ENCODE measurements around the gene BCL7A. TPM values are rescaled to one million over a fixed set of nuclear protein-coding genes. Genes with fewer than 3 reads are reported as not detected.

BCL7A gene
- total and polyA plus RNA-seq, 4 donors = 3.5 to 8.3 (median 4.9) TPM

- TF ChIP-seq CTCF (IDR thresholded peaks at IDR 0.05; ENCODE audit: low read depth, low read length, missing input control) (no peak), ATF3 (IDR thresholded peaks at IDR 0.05) (peak; percentile 58), FOXA1 (IDR thresholded peaks at IDR 0.05) (peak; percentile 82), ZBTB33 (IDR thresholded peaks at IDR 0.05) (peak; percentile 38), YY1 (IDR thresholded peaks at IDR 0.05) (peak; percentile 64), RXRA (IDR thresholded peaks at IDR 0.05) (peak; percentile 98), RAD21 (IDR thresholded peaks at IDR 0.05) (peak; percentile 33 to 55), TAF1 (conservative IDR thresholded peaks at IDR 0.05) (no peak)
Measured at GRCh38 chr12:122051231-122051876, 29.7 kb downstream of the BCL7A start (continued).

- no peak for DNase-seq (ENCODE audit: low spot score)
- no peaks in the 10 kb centered on the region for H3K9me3 ChIP-seq (ENCODE audit: control insufficient read depth in 4 of 4, low read length in 3 of 4)
- H3K27me3 ChIP-seq (ENCODE audit: control insufficient read depth in 4 of 4, insufficient read depth in 4 of 4, low read length in 3 of 4) = no peaks in the 10 kb centered on the region
- WGBS = 31% methylated on average over 2 of the region's 2 CpGs
- no peak overlapping the region for H3K4me3 ChIP-seq (ENCODE audit: low read depth in 1 of 3, low read length in 3 of 3)
- H3K9ac ChIP-seq (ENCODE audit: low read depth in 1 of 2, low read length in 2 of 2) = peak overlapping the region in 1 of 2 donors; percentile 77
- peaks cover 2 to 41% (median 22%) of the 10 kb centered on the region in 4 donors for H3K4me1 ChIP-seq (ENCODE audit: control insufficient read depth in 4 of 4, insufficient read depth in 4 of 4, low read length in 3 of 4)
- TF ChIP-seq TAF1 (conservative IDR thresholded peaks at IDR 0.05) (no peak), NR2F2 (IDR thresholded peaks at IDR 0.05) (no peak), ZBTB33 (IDR thresholded peaks at IDR 0.05) (no peak), MAX (IDR thresholded peaks at IDR 0.05) (peak; percentile 20), RAD21 (IDR thresholded peaks at IDR 0.05) (peak; percentile 18 to 26), EGR1 (IDR thresholded peaks at IDR 0.05; ENCODE audit: low read depth in 2 of 2) (no peak), FOXA2 (IDR thresholded peaks at IDR 0.05) (no peak), REST (IDR thresholded peaks at IDR 0.05) (peak; percentile 82), YY1 (IDR thresholded peaks at IDR 0.05) (no peak), JUND (IDR thresholded peaks at IDR 0.05) (peak in 1 of 2 donors; percentile 36), ATF3 (IDR thresholded peaks at IDR 0.05) (no peak), GABPA (IDR thresholded peaks at IDR 0.05 in 1 of 2, conservative IDR thresholded peaks at IDR 0.05 in 1 of 2) (no peak), HNF4A (conservative IDR thresholded peaks at IDR 0.05) (peak; percentile 60 to 72), FOXA1 (IDR thresholded peaks at IDR 0.05) (no peak), SP1 (IDR thresholded peaks at IDR 0.05) (peak; percentile 66), HNF4G (IDR thresholded peaks at IDR 0.05) (no peak), CTCF (IDR thresholded peaks at IDR 0.05; ENCODE audit: low read depth, low read length, missing input control) (no peak), RXRA (IDR thresholded peaks at IDR 0.05) (peak in 1 of 2 donors; percentile 80)
- peak overlapping the region; percentile 77 to 91 for H3K27ac ChIP-seq (ENCODE audit: low read depth in 1 of 2, low read length in 2 of 2)
- H3K36me3 ChIP-seq (ENCODE audit: control insufficient read depth in 4 of 4, insufficient read depth in 3 of 4, low read depth in 1 of 4, low read length in 3 of 4) = peaks cover 0 to 1% (median 0%) of the 10 kb centered on the region in 4 donors
Measured at GRCh38 chr12:122052285-122052684, 30.6 kb downstream of the BCL7A start.
